Adrenal gland (tissue), 5 donors: ENCODE results near the gene GPHB5.

Source experiments
- POLR2A ChIP-seq, 2 donors: fragments of 450-650 bp; IDR thresholded peaks; one replicate each; pipeline ENCODE4 v1.6.1; 2017; ENCODE audit warnings: antibody characterized with exemption in 2 of 2, mild to moderate bottlenecking in 2 of 2, moderate library complexity in 1 of 2
- TF ChIP-seq, protein P1 (sequence below), 6 experiments: fragments of 450-650 bp in 4 of 6; fragments of 200-600 bp in 2 of 6; sonication (generic) in 1 of 6; IDR thresholded peaks; 1 replicate in 5 of 6; 2 replicates in 1 of 6; pipeline versions ENCODE4 v1.5.1 to v1.8.0; 2016 to 2021; ENCODE audit warnings: antibody characterized with exemption in 6 of 6, mild to moderate bottlenecking in 2 of 6, moderate library complexity in 1 of 6
- donor health status: DM: no; HTN: no; CAD: no.

GRCh38 chr14:63273129-63273528, 45.6 kb downstream of the GPHB5 start:
- TF ChIP-seq, protein P1, sequence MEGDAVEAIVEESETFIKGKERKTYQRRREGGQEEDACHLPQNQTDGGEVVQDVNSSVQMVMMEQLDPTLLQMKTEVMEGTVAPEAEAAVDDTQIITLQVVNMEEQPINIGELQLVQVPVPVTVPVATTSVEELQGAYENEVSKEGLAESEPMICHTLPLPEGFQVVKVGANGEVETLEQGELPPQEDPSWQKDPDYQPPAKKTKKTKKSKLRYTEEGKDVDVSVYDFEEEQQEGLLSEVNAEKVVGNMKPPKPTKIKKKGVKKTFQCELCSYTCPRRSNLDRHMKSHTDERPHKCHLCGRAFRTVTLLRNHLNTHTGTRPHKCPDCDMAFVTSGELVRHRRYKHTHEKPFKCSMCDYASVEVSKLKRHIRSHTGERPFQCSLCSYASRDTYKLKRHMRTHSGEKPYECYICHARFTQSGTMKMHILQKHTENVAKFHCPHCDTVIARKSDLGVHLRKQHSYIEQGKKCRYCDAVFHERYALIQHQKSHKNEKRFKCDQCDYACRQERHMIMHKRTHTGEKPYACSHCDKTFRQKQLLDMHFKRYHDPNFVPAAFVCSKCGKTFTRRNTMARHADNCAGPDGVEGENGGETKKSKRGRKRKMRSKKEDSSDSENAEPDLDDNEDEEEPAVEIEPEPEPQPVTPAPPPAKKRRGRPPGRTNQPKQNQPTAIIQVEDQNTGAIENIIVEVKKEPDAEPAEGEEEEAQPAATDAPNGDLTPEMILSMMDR (IDR thresholded peaks at IDR 0.05) = no peak
- no peak for TF ChIP-seq POLR2A (IDR thresholded peaks at IDR 0.05)
